T47D (cell line): ENCODE results near the gene FYCO1.

ENCODE experiments used
- DNase-seq, 2 experiments: peaks; one replicate each; pipeline versions ENCODE4 v3.0.0 to v3.0.0-alpha.2; 2011 to 2012; ENCODE audit warnings: low read depth in 1 of 2, low spot score in 1 of 2
- JUND ChIP-seq: IDR thresholded peaks from 2 replicates; pipeline ENCODE4 v1.6.1; 2012; ENCODE audit warnings: low read depth
- in situ Hi-C: cut with HindIII; loops from 2 replicates; pipeline ENCODE4 v1.10.0; 2016; ENCODE audit warnings: low sequenced_read_pairs, low pct_unique_long_range_greater_than_20kb

The FYCO1 gene

DNA sequence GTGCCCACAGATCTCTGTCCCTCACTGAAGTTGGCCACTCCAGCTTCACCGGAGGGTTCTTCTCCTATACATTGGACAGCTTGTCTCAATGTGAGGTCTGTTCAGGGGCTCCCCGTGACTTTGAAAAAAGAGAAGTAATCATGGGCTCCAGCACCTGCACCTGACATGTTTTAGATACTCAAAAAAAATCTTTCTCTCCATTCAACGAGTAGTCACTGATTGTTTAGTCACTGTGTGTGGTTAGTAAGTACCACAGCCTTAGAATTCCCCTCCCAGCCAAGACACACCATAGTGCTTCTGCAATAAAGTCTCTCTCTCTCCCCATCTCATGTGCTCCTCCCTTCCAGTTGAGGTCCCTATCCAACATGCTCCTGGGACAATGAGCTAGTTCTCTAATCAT lies 90.7 kb downstream of the FYCO1 start:
- no peak for TF ChIP-seq JUND
- no peak for DNase-seq
- in situ Hi-C loops: no loop called here

DNA sequence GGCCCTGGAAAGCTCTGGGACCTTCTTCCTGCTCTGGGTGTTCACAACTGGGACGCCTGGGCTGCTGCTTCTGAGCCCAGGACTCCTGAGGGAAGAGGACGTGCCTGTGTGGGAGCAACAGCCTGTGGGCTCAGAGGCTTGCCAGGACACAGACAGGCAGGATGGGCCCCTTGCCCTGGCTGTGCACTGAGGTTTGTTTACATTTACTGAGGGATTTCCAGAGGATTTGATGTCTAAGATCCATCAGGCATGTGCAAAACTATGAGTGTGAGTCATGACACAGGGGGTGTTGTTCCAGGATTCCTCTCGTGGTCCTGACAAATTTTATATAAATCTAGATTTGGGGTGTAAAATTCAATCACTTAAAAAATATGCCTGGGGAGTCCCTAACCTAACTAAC lies 98.7 kb downstream of the FYCO1 start:
- in situ Hi-C loops: no loop called here
- DNase-seq: peak in 1 of 2 experiments; percentile 12
- TF ChIP-seq JUND: no peak

DNA sequence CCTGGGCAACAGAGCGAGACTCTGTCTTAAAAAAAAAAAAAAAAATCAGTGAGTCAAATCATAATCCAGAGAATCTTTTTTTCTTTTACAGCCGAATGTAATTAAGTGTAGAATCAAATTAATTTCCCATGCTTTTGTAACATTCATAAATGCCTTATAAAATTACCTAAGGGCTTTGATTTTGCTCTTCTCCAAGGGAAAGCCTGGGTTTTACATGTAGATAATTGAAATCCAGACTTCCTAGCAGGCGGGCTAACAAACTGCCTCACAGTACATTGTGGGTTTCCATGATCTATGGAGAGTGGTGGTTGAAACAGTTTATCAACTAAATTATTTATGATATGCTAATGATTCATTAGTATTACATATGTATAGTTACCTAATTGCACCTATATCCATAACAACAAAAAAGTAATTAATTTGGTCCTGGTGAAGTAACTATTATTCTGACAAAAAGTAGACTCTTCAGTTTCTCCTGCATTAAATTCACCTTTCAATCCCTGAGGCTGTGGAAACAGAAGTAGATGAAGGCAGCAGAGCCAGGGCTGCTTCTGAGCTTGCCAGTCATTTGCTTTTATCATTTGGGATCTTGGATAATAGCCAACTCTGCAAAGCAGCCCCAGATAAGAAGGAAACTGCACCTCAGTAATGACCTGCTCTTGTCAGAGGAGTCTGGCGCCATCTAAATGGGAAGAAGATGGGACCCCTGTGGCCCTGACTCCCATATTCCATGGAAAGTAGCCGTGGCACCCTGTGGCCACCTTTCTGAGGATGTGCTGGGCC lies 99.7 kb downstream of the FYCO1 start:
- no peak for TF ChIP-seq JUND
- no peak for DNase-seq
- in situ Hi-C loops: no loop called here

DNA sequence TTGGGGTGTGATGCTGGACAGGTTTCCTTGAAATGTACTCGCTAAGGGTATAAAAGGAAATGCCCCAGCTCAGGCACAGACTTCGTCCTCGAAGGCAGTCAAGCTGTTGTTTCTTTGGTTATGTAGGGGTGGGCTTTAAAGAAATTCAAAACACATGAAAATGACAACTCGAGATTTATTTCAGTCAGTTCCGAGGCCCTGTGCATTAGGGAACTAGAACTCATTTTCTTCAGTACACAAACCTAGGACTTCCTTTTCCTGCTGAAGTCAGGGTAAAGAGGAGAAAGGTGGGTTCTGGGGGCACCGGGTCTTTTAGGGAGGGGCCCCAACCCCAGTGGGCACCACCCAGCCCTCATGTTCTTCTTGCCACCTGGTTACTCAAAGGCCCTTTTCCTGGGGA lies 101.6 kb downstream of the FYCO1 start:
- TF ChIP-seq JUND: no peak
- DNase-seq: no peak

DNA sequence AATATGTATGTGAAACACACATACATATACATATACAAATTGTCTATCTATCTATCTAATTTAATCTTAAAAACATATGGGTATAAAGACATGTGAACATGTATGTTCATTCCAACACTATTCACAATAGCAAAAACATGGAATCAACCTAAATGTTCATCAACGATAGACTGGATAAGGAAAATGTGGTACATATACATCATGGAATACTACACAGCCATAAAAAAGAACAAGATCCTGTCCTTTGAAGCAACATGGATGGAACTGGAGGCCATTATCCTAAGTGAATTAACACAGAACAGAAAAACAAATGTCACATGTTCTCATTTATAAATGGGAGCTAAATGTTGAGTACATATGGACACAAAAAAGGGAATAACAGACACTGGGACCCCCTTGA lies 103.5 kb downstream of the FYCO1 start:
- in situ Hi-C loops: no loop called here
- no peak for DNase-seq
- no peak for TF ChIP-seq JUND

More for the DNA sequence above, 101.6 kb downstream of the FYCO1 start:
- in situ Hi-C loops: no loop called here

DNA sequence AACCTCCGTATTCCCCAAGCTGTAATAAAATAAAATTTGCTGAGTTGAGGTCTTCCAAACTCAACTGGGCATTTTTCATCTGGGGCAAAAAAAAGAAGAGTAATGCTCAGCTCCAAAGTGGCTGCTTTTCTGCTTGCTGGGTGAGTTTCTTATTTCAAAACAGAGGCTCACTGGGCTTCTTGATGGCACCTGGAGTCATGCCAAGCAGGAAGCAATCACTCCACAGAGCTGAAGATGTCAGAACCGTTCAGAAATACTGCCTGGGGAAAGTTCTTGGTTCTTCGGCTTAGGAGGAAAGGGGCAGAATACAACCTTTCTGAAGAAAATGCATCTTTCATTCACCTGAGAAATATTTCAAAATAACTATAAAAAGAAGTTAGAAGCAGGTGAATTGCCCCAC lies 105.2 kb downstream of the FYCO1 start:
- TF ChIP-seq JUND: no peak
- in situ Hi-C loops: no loop called here
- DNase-seq: peak; percentile 33 to 66

DNA sequence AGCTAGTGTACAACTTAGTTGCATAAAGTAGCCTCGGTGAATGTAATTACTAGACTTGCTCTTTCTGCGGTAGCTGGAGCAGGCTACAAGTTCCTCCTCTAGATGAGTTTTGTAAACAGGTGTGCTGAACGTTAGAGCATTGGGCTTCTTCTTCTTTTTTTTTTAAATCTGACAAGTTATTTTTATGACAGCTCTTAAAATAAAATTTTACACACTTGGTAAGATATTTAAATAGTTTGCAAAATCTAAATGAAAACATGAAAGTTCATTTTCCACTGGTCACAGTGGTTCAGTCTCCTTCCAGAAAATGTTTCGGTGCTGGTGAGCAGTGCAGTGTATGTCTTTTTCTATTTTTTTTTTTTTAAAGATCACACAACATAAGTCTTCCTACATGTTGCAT lies 106.3 kb downstream of the FYCO1 start:
- TF ChIP-seq JUND: no peak
- in situ Hi-C loops: no loop called here
- no peak for DNase-seq

DNA sequence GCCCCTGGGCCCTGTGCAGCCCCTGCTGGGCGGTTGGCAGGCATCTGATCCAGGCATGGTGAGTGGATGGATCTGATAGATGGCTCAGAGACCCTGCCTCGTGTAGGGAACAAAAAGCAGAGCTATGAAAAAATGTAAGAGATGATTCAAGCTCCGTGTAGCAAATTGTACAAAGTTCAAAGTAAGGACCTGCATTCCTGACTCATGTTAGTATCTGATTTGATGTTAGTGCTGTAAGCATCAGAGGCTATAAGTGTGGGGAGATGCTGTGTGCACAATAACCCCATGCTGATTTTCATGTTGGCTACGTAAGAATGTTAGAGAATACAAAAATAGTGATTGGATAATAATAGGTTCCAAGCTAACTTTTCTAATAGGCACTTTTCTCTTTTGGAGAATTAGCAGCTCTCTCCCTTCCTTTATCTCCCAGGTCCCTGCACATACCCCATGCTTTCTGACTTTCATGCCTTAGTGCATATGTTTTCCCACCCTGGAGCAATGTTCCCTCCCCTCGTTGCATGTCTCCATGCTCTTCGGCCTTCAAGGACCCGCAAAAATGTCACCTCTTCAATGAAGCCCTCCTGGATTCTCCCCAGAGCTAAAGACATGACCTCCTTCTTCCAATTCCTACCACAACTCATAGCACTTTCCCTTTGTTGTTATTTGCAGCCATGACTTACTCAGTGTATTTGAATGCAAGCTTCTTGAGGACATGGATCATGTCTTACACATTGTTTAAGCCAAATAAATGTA lies 107.7 kb downstream of the FYCO1 start:
- in situ Hi-C loops: no loop called here
- DNase-seq: no peak
- no peak for TF ChIP-seq JUND

DNA sequence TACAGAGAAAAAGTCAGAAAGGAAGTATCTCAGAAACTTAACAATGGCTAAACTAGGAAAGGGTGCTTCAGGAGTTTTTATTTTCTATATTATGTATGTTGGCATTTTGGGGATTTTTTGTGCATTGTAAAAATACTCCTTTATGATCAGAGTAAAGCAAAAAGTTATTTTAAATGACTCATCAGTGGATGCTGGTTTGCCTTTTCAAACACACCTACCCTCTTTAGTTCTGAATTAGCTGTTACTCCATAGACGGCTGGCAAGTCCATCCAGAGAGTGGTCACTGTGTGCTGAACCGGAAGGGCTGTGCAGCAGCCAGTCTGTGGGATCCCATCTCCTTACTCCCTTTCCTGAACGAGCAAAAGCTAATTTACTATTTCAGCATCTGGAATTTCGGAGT lies 108.3 kb downstream of the FYCO1 start:
- in situ Hi-C loops: no loop called here
- no peak for TF ChIP-seq JUND
- DNase-seq: no peak

DNA sequence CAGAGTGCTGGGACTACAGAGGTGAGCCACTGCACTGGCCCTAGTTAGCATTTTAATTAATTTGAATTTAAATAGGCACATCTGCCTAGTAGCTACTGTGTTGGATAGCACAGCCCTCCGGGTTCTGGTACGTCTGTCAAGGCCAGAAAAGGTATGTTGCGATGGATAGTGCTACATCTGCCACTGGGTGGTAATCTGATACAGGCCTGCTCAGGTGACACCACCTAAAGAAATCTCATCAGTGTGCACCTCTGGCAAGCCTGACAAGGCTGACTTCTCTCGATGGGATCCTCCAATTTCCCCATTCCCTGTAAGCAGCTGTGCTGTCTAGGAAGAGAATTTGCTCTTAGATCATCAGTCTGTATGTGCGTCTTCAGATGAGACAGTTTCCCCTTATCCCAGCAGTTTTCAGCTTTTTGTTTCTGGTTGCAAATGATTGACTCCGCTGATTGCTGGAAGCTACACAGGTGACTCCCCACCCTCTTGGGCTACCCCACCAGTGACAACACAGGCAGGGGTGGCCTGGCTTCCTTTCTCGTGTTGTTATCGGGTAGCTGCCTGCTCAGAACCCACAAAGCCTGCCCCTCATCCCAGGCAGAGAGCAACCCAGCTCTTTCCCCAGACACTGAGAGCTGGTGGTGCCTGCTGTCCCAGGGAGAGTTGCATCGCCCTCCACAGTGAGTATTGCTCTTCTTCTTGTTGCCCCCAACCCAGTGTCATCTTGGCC lies 109.5 kb downstream of the FYCO1 start, which contains the start of gene CCR9:
CCR9 (plus strand) TSS at position 565 of the 727 bp plus-strand sequence. CDS start 8,391 bp downstream, outside the sequence.
- TF ChIP-seq JUND: no peak
- in situ Hi-C loops: no loop called here
- DNase-seq: no peak

DNA sequence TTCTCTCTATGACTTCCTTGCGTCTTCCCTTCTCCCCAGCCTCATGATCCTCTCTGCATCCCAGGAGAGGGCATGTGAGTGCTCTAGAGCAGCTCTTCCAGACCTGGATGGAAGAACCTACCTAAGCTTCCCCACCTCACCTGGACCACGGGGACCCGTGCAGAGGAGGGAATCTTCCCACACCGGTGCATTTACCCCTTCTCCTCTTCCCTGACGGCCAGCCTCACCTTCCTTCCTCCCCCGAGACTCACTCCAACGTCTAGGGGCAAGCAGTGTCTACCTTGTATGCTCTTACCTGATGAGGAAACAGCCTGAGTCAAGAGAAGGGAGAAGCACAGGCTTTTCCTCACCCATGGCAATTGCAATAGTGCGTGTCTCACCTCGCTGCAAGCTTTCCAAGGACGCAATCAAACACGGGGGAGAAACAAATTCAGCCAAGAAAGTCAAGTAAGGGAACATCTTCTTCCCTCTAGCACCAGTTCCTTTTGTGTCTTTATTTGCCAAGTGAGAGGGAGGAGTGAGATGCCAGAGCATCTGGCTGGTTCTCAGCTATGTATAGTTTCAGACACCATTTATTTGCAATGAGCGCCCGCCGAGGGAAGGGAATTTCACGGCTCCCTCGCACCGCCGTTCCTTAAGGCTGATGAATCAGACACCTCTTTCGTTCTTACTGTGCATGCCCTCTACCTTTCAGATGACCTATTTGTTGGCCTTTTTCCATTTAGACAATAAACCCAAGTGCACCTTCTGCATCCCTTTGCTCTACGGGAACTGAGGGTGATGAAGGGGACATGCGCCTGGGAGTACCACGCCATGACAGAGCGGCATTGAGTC lies 111.0 kb downstream of the FYCO1 start:
- in situ Hi-C loops: no loop called here
- no peak for DNase-seq
- no peak for TF ChIP-seq JUND
